Measurements from ENCODE around the gene ST6GALNAC5.

ST6GALNAC5 gene

GRCh38 chr1:77081834-77082233 is 214.6 kb downstream of the ST6GALNAC5 start:
- DNase-seq (ENCODE audit: low read depth), result no peak
- H3K4me3 ChIP-seq (ENCODE audit: low read depth, low read length), result no peak overlapping the region

- DNase-seq (ENCODE audit: low read depth), result no peak
- H3K4me3 ChIP-seq (ENCODE audit: low read depth, low read length), result no peak overlapping the region
Observed at GRCh38 chr1:77084457-77084856, 217.2 kb downstream of the ST6GALNAC5 start.

- no peak for DNase-seq (ENCODE audit: low read depth)
Observed at GRCh38 chr1:77085109-77085508, 217.8 kb downstream of the ST6GALNAC5 start.

GRCh38 chr1:77089756-77090155 is 222.5 kb downstream of the ST6GALNAC5 start:
- no peak for DNase-seq (ENCODE audit: low read depth)
- H3K4me3 ChIP-seq (ENCODE audit: low read depth, low read length), result no peak overlapping the region

More at GRCh38 chr1:77085109-77085508, 217.8 kb downstream of the ST6GALNAC5 start:
- no peak overlapping the region for H3K4me3 ChIP-seq (ENCODE audit: low read depth, low read length)

- no peak overlapping the region for H3K4me3 ChIP-seq (ENCODE audit: low read depth, low read length)
- DNase-seq (ENCODE audit: low read depth), result no peak
Observed at GRCh38 chr1:77095236-77095635, 228.0 kb downstream of the ST6GALNAC5 start.

DNA sequence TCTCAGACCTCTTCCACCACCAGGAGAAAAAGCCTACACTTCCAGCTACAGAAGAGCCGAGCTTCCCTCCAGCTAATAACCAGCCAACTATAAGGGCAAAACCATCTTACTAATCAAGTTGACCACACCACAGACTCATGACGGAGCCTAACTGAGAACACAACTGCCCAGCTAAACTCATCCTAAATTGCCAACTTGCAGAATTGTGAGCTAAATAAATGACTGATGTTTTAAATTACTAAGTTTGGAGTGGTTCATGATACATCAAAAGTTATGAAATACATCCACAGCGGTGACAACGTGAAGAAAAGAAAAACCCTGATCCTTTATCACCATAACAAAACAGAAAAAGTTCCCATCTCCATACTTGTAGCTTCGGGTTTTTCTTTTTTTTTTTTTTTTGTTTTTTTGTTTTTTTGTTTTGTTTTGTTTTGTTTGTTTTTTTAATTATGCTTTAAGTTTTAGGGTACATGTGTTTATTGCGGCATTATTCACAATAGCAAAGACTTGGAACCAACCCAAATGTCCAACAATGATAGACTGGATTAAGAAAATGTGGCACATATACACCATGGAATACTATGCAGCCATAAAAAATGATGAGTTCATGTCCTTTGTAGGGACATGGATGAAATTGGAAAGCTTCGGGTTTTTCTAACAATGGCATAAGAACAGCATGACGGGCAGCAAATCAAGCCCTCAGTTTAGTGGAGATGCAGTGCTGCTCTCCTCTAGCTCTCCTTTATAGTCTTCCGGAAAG is 229.4 kb downstream of the ST6GALNAC5 start:
- H3K4me3 ChIP-seq (ENCODE audit: low read depth, low read length), result no peak overlapping the region
- DNase-seq (ENCODE audit: low read depth), result no peak

GRCh38 chr1:77100875-77101274 is 233.6 kb downstream of the ST6GALNAC5 start:
- DNase-seq (ENCODE audit: low read depth), result no peak
- H3K4me3 ChIP-seq (ENCODE audit: low read depth, low read length), result no peak overlapping the region

- no peak overlapping the region for H3K4me3 ChIP-seq (ENCODE audit: low read depth, low read length)
- DNase-seq (ENCODE audit: low read depth), result no peak
Observed at GRCh38 chr1:77103486-77103885, 236.2 kb downstream of the ST6GALNAC5 start.

DNA sequence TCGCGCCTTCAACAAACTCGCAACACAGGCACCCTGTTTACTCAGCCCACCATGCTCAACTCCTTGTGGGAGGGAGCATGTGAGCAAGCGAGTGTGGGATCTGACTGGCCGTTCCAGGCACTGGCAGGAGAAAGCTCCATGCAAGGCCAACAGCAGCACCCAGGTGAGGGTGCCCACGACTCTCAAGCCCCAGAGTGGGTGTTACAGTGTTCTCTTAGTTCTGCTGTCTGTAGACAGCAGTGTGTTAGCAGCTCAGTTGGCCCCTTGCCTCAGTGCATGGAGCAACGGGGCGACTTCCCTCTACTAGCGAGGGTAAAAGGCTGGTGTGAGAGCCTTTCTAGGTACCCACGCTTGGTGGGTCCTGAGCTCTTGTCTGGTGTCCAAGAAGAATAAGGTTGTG is 237.4 kb downstream of the ST6GALNAC5 start:
- H3K4me3 ChIP-seq (ENCODE audit: low read depth, low read length), result no peak overlapping the region
- no peak for DNase-seq (ENCODE audit: low read depth)
